Measurements from ENCODE around the gene VWA5A. TPM values are rescaled to one million over a fixed set of nuclear protein-coding genes. Genes with fewer than 3 reads are reported as not detected.

The VWA5A gene
- polyA plus RNA-seq, 1 donor from 2014 or later = 82.2 TPM

DNA sequence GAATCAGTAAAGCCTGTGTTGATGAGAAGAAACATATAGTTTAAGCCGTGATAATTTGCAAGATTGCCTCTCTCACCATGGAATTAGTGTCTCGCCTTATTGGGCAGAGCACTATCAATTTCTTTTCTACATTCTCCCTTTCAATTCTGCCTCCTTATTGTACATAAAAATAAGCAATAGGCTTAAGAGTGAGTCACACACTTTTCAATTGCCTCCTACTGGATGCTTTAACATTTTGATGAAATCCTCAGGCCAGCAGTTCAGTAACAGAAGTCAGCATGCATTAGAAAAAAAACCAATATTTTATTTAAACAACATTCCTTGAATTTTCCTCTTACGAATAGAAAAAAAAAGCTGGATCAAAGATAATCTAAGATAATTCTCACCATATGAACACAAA is 33.8 kb upstream of the VWA5A start:
- Histone ChIP-seq H3K36me3 (ENCODE audit: insufficient read depth, low read length) (no peaks in the 10 kb centered on the region), H3K4me3 (ENCODE audit: low read length) (no peak overlapping the region), H3K79me2 (replicated peaks; ENCODE audit: insufficient read depth, low read length) (no peaks in the 10 kb centered on the region), H2AFZ (ENCODE audit: low read depth, low read length) (no peak overlapping the region), H3F3A (ENCODE audit: insufficient read depth, low read length, poor library complexity, severe bottlenecking) (peaks cover 9% of the 10 kb centered on the region), H3K27me3 (ENCODE audit: insufficient read depth, low read depth, low read length) (no peaks in the 10 kb centered on the region), H3K4me2 (ENCODE audit: low read length) (no peak overlapping the region), H3K27ac (ENCODE audit: low read length) (peak overlapping the region; percentile 62), H3K9ac (ENCODE audit: low read length) (no peak overlapping the region), H3K9me3 (ENCODE audit: low read length) (no peaks in the 10 kb centered on the region), H4K20me1 (ENCODE audit: insufficient read depth) (no peaks in the 10 kb centered on the region), H3K9me2 (ENCODE audit: insufficient read depth, low read length) (no peaks in the 10 kb centered on the region)
- TF ChIP-seq TAF1 (IDR thresholded peaks at IDR 0.05; ENCODE audit: low read depth) = no peak
- no peak for TF ChIP-seq SMC3 (conservative IDR thresholded peaks at IDR 0.05; ENCODE audit: poor library complexity)
- TF ChIP-seq POLR2AphosphoS5 (IDR thresholded peaks at IDR 0.05) = no peak
- TF ChIP-seq, protein P1, sequence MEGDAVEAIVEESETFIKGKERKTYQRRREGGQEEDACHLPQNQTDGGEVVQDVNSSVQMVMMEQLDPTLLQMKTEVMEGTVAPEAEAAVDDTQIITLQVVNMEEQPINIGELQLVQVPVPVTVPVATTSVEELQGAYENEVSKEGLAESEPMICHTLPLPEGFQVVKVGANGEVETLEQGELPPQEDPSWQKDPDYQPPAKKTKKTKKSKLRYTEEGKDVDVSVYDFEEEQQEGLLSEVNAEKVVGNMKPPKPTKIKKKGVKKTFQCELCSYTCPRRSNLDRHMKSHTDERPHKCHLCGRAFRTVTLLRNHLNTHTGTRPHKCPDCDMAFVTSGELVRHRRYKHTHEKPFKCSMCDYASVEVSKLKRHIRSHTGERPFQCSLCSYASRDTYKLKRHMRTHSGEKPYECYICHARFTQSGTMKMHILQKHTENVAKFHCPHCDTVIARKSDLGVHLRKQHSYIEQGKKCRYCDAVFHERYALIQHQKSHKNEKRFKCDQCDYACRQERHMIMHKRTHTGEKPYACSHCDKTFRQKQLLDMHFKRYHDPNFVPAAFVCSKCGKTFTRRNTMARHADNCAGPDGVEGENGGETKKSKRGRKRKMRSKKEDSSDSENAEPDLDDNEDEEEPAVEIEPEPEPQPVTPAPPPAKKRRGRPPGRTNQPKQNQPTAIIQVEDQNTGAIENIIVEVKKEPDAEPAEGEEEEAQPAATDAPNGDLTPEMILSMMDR (IDR thresholded peaks at IDR 0.05; ENCODE audit: poor library complexity, severe bottlenecking) = no peak
- TF ChIP-seq MXI1 (conservative IDR thresholded peaks at IDR 0.05; ENCODE audit: poor library complexity, severe bottlenecking) = no peak
- no peak for TF ChIP-seq RAD21 (conservative IDR thresholded peaks at IDR 0.05)
- TF ChIP-seq EZH2 (IDR thresholded peaks at IDR 0.05; ENCODE audit: borderline replicate concordance, insufficient read depth, low read length, poor library complexity, severe bottlenecking) = no peak
- TF ChIP-seq REST (IDR thresholded peaks at IDR 0.05; ENCODE audit: borderline replicate concordance) = no peak
- TF ChIP-seq EP300 (conservative IDR thresholded peaks at IDR 0.05; ENCODE audit: poor library complexity, severe bottlenecking) = no peak

DNA sequence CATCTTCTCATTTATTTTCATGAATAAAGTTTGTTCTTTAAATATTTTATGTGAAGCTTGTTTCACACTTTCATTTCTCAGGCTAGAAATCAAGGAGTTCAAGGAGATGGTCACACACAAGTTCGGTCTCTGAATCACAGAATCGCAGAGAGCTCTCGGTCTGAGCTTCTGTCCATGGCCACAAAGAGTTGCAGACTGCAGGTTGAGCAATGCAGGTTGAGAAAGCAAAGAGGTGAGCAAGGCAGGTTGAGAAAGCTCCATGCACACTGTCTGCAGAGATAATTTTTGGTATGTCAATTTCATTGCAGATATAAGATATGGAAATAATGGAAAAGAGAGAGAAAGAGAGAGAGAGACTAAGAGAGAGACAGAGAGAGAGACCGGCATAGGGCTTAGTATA is 32.9 kb upstream of the VWA5A start:
- Histone ChIP-seq H3K36me3 (ENCODE audit: insufficient read depth, low read length) (no peaks in the 10 kb centered on the region), H3K9me2 (ENCODE audit: insufficient read depth, low read length) (no peaks in the 10 kb centered on the region), H4K20me1 (ENCODE audit: insufficient read depth) (no peaks in the 10 kb centered on the region), H3K27me3 (ENCODE audit: insufficient read depth, low read depth, low read length) (no peaks in the 10 kb centered on the region), H3K9me3 (ENCODE audit: low read length) (no peaks in the 10 kb centered on the region), H3K79me2 (replicated peaks; ENCODE audit: insufficient read depth, low read length) (no peaks in the 10 kb centered on the region), H3F3A (ENCODE audit: insufficient read depth, low read length, poor library complexity, severe bottlenecking) (peaks cover 16% of the 10 kb centered on the region), H3K27ac (ENCODE audit: low read length) (peak overlapping the region; percentile 62), H2AFZ (ENCODE audit: low read depth, low read length) (no peak overlapping the region), H3K4me3 (ENCODE audit: low read length) (peak overlapping the region; percentile 28), H3K4me2 (ENCODE audit: low read length) (no peak overlapping the region), H3K9ac (ENCODE audit: low read length) (no peak overlapping the region)
- TF ChIP-seq RAD21 (conservative IDR thresholded peaks at IDR 0.05) (no peak), TAF1 (IDR thresholded peaks at IDR 0.05; ENCODE audit: low read depth) (no peak), POLR2AphosphoS5 (IDR thresholded peaks at IDR 0.05) (no peak), MXI1 (conservative IDR thresholded peaks at IDR 0.05; ENCODE audit: poor library complexity, severe bottlenecking) (no peak), EZH2 (IDR thresholded peaks at IDR 0.05; ENCODE audit: borderline replicate concordance, insufficient read depth, low read length, poor library complexity, severe bottlenecking) (no peak), SMC3 (conservative IDR thresholded peaks at IDR 0.05; ENCODE audit: poor library complexity) (no peak), EP300 (conservative IDR thresholded peaks at IDR 0.05; ENCODE audit: poor library complexity, severe bottlenecking) (no peak), REST (IDR thresholded peaks at IDR 0.05; ENCODE audit: borderline replicate concordance) (no peak)
- TF ChIP-seq, protein P1 (IDR thresholded peaks at IDR 0.05; ENCODE audit: poor library complexity, severe bottlenecking) = no peak

Measured in neural cell (in vitro differentiated cells).